HG03460 (cell line): ENCODE measurements around the gene PRPF40B.

Source experiments
- ATAC-seq: cut with Tn5 transposase; IDR thresholded peaks from one replicate; pipeline ENCODE4 v1.9.1; 2021; ENCODE audit not compliant: unreplicated experiment

Gene PRPF40B

GRCh38 chr12:49635656-49636055, 12.3 kb downstream of the PRPF40B start:
- ATAC-seq, result no peak

GRCh38 chr12:49636574-49636973, 13.2 kb downstream of the PRPF40B start:
- ATAC-seq, result no peak

- ATAC-seq, result peak; percentile 68
Measured at GRCh38 chr12:49636979-49637755, 13.8 kb downstream of the PRPF40B start.

GRCh38 chr12:49641748-49642369, 18.5 kb downstream of the PRPF40B start:
- ATAC-seq, result no peak

- ATAC-seq, result no peak
Measured at GRCh38 chr12:49642370-49642802, 19.0 kb downstream of the PRPF40B start.

GRCh38 chr12:49643135-49643534, 19.8 kb downstream of the PRPF40B start:
- ATAC-seq, result no peak

- no peak for ATAC-seq
Measured at GRCh38 chr12:49643961-49644619, 20.7 kb downstream of the PRPF40B start.

GRCh38 chr12:49644620-49644994, 21.2 kb downstream of the PRPF40B start:
- no peak for ATAC-seq

GRCh38 chr12:49645146-49646039, 22.0 kb downstream of the PRPF40B start:
- no peak for ATAC-seq

GRCh38 chr12:49646331-49646830, 23.0 kb downstream of the PRPF40B start:
- ATAC-seq, result no peak

- no peak for ATAC-seq
Measured at GRCh38 chr12:49646871-49647654, 23.7 kb downstream of the PRPF40B start.

GRCh38 chr12:49647827-49648711, 24.7 kb downstream of the PRPF40B start:
- no peak for ATAC-seq

GRCh38 chr12:49648712-49649003, 25.3 kb downstream of the PRPF40B start:
- no peak for ATAC-seq

- ATAC-seq, result no peak
Measured at GRCh38 chr12:49649445-49649844, 26.1 kb downstream of the PRPF40B start.

GRCh38 chr12:49649892-49650291, 26.5 kb downstream of the PRPF40B start:
- no peak for ATAC-seq

- ATAC-seq, result no peak
Measured at GRCh38 chr12:49651855-49652254, 28.5 kb downstream of the PRPF40B start.

- ATAC-seq, result no peak
Measured at GRCh38 chr12:49652921-49653520, 29.7 kb downstream of the PRPF40B start.

- no peak for ATAC-seq
Measured at GRCh38 chr12:49654715-49655114, 31.4 kb downstream of the PRPF40B start.
